ENCODE measurements around the gene PARD6B. TPM values are rescaled to one million over a fixed set of nuclear protein-coding genes. Genes with fewer than 3 reads are reported as not detected.

Gene PARD6B
- total and polyA plus RNA-seq, 2 donors (not counting 3 experiments of a cell fraction or from before 2014, with no cell fraction given): 0.03 TPM; not detected in 1

GRCh38 chr20:50774515-50774914 is 43.1 kb downstream of the PARD6B start:
- POLR2A ChIA-PET: no interaction called here
- no peak for FAIRE-seq

GRCh38 chr20:50776122-50776817 is 44.9 kb downstream of the PARD6B start:
- DNase-seq (ENCODE audit: low read depth, low spot score) (no peak), FAIRE-seq (no peak)
- H3K36me3 ChIP-seq (ENCODE audit: control insufficient read depth in 2 of 2, extremely low read depth in 1 of 2, insufficient read depth in 2 of 2, low read length in 2 of 2): no peaks in the 10 kb centered on the region
- dilution Hi-C loops (cut with MboI; ENCODE audit: extremely low pct_ligation_motif_present, low sequenced_read_pairs): no loop called here
- POLR2A ChIA-PET: no interaction called here
- H3K79me2 ChIP-seq (ENCODE audit: control insufficient read depth, insufficient read depth, low read length): no peaks in the 10 kb centered on the region
- H3K4me3 ChIP-seq (replicated peaks in 1 of 3; ENCODE audit: insufficient read depth in 1 of 3, low read depth in 1 of 3, low read length in 3 of 3): no peak overlapping the region
- no peak overlapping the region for H3K9ac ChIP-seq (replicated peaks; ENCODE audit: extremely low read depth, insufficient read depth, low read length)
- no peaks in the 10 kb centered on the region for H3K4me1 ChIP-seq (ENCODE audit: control insufficient read depth, extremely low read depth, insufficient read depth, low read length)
- H3K27ac ChIP-seq (ENCODE audit: insufficient read depth, low read depth, low read length): no peak overlapping the region
- CTCF ChIA-PET: interaction anchor here (0.7 to 1.5 kb wide), 3 partner anchors 11 to 26 kb away, joined by 3 to 4 read pairs (median 4); no protein-coding TSS in a partner anchor
- no peaks in the 10 kb centered on the region for H3K9me3 ChIP-seq (replicated peaks; ENCODE audit: control insufficient read depth, insufficient read depth, low read length)
- no peaks in the 10 kb centered on the region for H3K9me1 ChIP-seq (replicated peaks; ENCODE audit: control insufficient read depth, extremely low read depth, insufficient read depth, low read length)
- peaks cover 3% of the 10 kb centered on the region in 2 experiments for H3K27me3 ChIP-seq (ENCODE audit: control insufficient read depth in 2 of 2, insufficient read depth in 2 of 2, low read length in 2 of 2)
- H2AFZ ChIP-seq (ENCODE audit: low read depth, low read length): no peak overlapping the region
- BruUV-seq (replicated peaks): no TSS peak
- TF ChIP-seq POLR2AphosphoS5 (IDR thresholded peaks at IDR 0.05; ENCODE audit: insufficient read depth, low read depth, low read length) (no peak), JUN (IDR thresholded peaks at IDR 0.05; ENCODE audit: borderline replicate concordance, insufficient read depth, insufficient read length, low read depth) (no peak), GATA2 (IDR thresholded peaks at IDR 0.05; ENCODE audit: insufficient read depth, insufficient read length, low read depth, low read length) (no peak), EZH2 (IDR thresholded peaks at IDR 0.05; ENCODE audit: borderline replicate concordance, low read depth, low read length, severe bottlenecking) (no peak), MYC (IDR thresholded peaks at IDR 0.05; ENCODE audit: low read depth, low read length) (no peak), POLR2A (IDR thresholded peaks at IDR 0.05; ENCODE audit: low read depth, low read length) (no peak), MAX (IDR thresholded peaks at IDR 0.05; ENCODE audit: insufficient read depth, insufficient read length) (no peak), CTCF (IDR thresholded peaks at IDR 0.05; ENCODE audit: extremely low read depth in 1 of 2, insufficient read depth in 1 of 2, low read depth in 1 of 2, low read length in 2 of 2) (no peak), FOS (IDR thresholded peaks at IDR 0.05; ENCODE audit: borderline replicate concordance, insufficient read depth, low read length) (no peak)
- no peak overlapping the region for H3K4me2 ChIP-seq (ENCODE audit: insufficient read depth, low read length)
- H4K20me1 ChIP-seq (replicated peaks; ENCODE audit: control insufficient read depth, extremely low read depth, insufficient read depth, low read length): no peaks in the 10 kb centered on the region
- intact Hi-C loops (cut with micrococcal nuclease): no loop called here

More at GRCh38 chr20:50774515-50774914, 43.1 kb downstream of the PARD6B start:
- no peaks in the 10 kb centered on the region for H3K4me1 ChIP-seq (ENCODE audit: control insufficient read depth, extremely low read depth, insufficient read depth, low read length)
- no peak for DNase-seq (ENCODE audit: low read depth, low spot score)
- H3K36me3 ChIP-seq (ENCODE audit: control insufficient read depth in 2 of 2, extremely low read depth in 1 of 2, insufficient read depth in 2 of 2, low read length in 2 of 2): no peaks in the 10 kb centered on the region
- no peak overlapping the region for H2AFZ ChIP-seq (ENCODE audit: low read depth, low read length)
- H3K4me3 ChIP-seq (replicated peaks in 1 of 3; ENCODE audit: insufficient read depth in 1 of 3, low read depth in 1 of 3, low read length in 3 of 3): no peak overlapping the region
- H3K9me1 ChIP-seq (replicated peaks; ENCODE audit: control insufficient read depth, extremely low read depth, insufficient read depth, low read length): no peaks in the 10 kb centered on the region
- dilution Hi-C loops (cut with MboI; ENCODE audit: extremely low pct_ligation_motif_present, low sequenced_read_pairs) (no loop called here), intact Hi-C loops (cut with micrococcal nuclease) (no loop called here)
- BruUV-seq (replicated peaks): no TSS peak
- H3K9ac ChIP-seq (replicated peaks; ENCODE audit: extremely low read depth, insufficient read depth, low read length): no peak overlapping the region
- TF ChIP-seq FOS (IDR thresholded peaks at IDR 0.05; ENCODE audit: borderline replicate concordance, insufficient read depth, low read length) (no peak), POLR2A (IDR thresholded peaks at IDR 0.05; ENCODE audit: low read depth, low read length) (no peak), EZH2 (IDR thresholded peaks at IDR 0.05; ENCODE audit: borderline replicate concordance, low read depth, low read length, severe bottlenecking) (no peak), POLR2AphosphoS5 (IDR thresholded peaks at IDR 0.05; ENCODE audit: insufficient read depth, low read depth, low read length) (no peak)
- peaks cover 0 to 3% of the 10 kb centered on the region in 2 experiments for H3K27me3 ChIP-seq (ENCODE audit: control insufficient read depth in 2 of 2, insufficient read depth in 2 of 2, low read length in 2 of 2)
- no peak overlapping the region for H3K27ac ChIP-seq (ENCODE audit: insufficient read depth, low read depth, low read length)
- CTCF ChIA-PET: interaction anchor here (0.7 to 2.1 kb wide), 5 partner anchors 16 to 1348 kb away, joined by 3 to 12 read pairs (median 3); partner anchors contain the start of gene BCAS4
- no peaks in the 10 kb centered on the region for H4K20me1 ChIP-seq (replicated peaks; ENCODE audit: control insufficient read depth, extremely low read depth, insufficient read depth, low read length)
- no peaks in the 10 kb centered on the region for H3K79me2 ChIP-seq (ENCODE audit: control insufficient read depth, insufficient read depth, low read length)
- H3K4me2 ChIP-seq (ENCODE audit: insufficient read depth, low read length): no peak overlapping the region
- H3K9me3 ChIP-seq (replicated peaks; ENCODE audit: control insufficient read depth, insufficient read depth, low read length): no peaks in the 10 kb centered on the region

Data from endothelial cell of umbilical vein (primary cell).